ENCODE measurements around the gene LRRC8E.

Gene LRRC8E

DNA sequence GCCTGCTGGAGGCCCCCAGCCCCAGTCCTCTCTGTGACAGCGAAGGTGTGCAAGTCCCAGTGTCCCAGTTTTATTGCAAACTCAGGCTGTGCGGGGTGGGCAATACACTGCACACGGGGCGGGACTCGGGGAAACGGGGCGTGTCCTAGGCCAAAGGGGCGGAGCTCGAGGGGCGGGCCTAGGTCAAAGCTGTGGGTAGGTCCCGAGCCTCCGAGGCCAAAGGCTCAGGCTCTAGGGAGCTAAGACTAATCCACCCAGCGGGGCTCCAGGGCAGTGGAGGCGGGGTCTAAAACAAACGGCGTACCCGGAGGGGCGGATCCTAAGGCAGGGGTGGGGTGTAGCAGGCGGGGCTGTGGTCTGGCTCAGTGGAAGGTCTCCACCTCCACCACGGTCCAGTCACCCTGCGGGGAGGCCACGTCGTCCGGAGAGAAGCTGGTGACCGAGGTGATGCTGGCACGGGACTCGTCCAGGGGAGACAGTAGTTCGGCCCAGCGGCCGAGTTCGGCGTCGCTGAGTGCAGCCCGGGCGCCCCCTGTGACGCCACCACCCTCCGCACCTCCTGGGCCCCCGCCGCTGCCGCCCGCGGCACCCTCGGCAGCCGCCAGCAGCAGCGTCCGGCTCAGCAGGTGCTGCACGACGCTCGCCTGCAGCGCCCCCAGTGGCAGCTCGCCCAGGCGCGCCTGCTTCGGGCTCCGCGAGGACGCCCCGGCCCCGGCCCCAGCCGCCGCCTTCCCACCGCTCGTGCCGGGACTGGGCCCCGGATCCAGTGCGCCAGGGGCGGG is 19.4 kb upstream of the LRRC8E start:
- DNase-seq = peak; percentile 86 to 89

DNA sequence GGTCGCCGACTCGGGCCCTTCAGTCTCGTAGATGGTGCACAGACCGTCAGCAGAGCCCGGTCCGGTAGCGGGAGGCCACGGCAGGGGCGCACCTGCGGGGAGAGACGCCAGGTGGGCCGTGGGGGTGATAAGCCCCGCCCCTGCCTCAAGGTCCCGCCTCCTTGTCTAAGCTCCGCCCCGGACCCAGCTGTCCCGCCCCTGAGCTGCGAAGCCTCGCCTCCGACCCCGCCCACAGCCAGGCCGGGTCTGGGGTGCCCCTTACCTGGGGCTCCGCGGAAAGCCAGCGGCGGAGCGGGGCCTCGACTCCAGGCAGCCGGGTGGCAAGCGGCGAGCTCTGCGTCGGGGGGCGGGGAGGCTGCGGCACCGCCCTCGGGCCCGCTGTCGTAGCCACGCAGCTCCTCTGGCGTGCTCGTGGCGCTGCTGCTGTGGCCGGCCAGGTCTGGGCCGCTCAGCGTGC is 18.8 kb upstream of the LRRC8E start:
- peak; percentile 76 to 86 for DNase-seq

- peak; percentile 66 to 71 for DNase-seq
These were observed 18.3 kb upstream of the LRRC8E start for GRCh38 chr19:7869910-7870511.

- peak; percentile 63 to 64 for DNase-seq
These were observed 17.5 kb upstream of the LRRC8E start for GRCh38 chr19:7870571-7871436.

DNA sequence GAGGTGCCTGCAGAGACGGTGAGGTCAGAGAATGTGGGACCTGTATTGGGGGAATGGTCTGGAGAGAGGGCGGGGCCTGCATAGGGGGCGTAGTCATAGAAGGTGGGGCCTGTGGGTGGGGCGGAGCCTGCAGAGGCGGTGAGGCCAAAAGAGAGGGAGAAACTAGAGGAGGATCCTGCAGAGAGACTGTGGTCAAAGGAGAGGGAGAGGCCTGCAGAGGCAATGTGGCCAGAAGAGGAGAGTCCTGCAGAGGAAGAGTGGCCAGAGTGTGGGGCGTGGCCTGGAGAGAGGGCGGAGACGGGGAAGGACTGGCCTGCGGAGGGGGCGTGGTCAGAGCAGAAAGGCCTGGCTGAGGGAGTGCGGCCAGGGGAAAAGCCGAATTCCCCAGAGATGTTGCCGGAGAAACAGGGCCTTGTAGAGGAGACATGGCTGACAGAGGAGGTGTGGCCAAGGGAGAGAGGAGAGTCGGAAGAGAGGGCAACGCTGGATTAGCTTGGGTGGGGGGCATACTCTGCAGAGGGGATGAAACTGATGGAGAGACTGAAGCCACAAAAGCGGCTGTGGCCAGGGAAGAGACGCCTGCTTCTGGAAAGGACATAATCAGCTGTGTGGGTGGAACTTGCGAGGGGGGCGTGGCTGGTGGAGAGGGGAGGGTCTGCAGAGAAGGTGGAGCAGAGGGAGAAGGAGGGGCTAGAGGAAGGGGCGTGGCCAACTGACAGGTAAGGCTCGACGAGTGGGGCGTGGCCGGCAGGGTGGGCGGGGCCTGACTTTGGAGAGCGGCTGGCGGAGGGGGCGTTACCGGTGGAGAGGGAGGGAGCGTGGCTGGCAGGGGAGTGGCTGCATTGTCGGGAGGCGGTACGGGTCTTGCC is 16.6 kb upstream of the LRRC8E start:
- peak; percentile 89 to 90 for DNase-seq

DNA sequence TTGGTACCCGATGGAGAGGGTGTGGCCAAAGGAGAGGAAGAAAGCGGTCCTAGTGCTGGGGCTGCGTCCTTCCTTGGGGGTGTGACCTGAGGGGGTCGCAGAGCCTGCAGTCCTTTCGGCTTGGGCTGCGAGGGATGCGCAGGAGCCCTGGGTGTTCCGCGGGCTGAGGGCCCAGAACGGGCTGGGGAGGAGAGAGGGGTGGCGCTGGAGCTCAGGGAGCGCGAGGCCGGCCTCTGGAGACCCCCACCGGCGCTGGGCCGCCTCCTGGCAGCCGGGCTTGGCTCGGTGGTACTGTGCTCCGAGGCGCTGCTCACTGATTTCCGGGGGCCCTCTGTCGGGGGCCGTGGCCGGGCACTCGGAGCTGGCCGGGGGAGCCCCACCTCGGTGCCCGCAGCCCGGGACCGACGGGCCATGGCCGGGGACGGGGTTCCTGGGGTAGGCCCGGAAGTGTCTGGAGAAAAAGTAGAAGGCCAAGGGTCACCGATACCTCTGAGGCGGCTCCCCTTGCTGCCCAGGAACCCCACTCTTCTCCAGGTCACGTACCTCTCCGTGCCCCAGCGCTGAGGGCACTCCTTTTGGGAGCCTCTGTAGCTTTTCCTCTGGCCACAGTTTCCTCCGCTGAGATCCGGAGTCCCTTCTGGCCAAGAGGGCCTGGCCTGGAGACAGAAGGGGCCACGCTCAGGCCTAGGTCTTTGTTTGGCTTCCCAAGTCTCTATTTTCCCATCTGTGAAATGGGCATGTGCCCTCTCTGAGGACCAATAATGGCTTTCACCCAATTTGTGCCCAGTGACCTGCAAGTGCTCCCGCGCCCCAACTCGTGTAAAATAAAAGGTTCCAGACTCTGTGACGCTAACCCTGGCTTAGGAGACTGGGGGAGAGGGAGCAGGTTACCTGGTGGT is 15.8 kb upstream of the LRRC8E start:
- no peak for DNase-seq

- no peak for DNase-seq
These were observed 14.8 kb upstream of the LRRC8E start for GRCh38 chr19:7873304-7874075.

DNA sequence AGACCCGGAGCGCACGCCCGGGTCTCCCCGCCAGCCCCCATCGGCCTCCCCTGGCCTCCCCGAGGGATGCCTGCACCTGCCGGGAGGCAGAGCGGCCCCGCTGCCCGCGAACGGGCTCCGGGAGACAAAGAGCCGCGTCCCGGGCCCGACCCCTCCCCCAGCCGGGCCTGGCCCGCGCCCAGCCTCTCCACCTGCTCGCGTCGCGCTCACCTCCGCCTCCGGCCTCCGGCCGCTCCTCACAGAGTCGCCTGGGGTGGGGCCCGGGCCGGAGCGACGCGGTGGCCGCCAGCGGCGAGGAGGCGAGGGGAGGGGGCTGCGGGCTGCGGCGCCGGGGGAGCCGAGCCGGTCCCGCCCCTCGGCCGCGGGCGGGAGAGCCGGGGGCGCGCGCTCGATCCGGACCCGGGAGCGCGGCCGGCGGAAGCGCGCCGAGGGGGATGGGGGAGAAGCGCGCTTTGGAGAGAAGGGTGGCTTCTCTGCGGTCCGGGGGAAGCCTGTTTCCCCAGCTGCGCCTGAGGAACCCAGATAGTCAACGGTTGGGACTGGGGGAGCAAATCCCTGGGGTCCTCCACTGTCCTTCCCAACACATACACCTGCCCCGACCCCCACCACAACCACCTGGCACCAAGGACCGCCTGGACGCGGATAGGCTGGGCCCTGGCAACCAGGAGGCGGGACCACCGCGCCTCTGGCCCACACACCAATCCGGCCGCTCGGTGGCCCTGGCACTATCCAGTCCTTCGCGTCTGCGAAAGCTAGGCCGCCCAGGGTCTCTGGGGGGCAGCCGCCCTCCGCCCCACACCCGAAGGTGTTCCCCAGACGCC is 14.0 kb upstream of the LRRC8E start, which contains the start of gene PRR36:
PRR36 (minus strand) TSS at position 315 of the 821 bp plus-strand sequence. CDS start 701 bp downstream, outside the sequence.
- DNase-seq = no peak

DNA sequence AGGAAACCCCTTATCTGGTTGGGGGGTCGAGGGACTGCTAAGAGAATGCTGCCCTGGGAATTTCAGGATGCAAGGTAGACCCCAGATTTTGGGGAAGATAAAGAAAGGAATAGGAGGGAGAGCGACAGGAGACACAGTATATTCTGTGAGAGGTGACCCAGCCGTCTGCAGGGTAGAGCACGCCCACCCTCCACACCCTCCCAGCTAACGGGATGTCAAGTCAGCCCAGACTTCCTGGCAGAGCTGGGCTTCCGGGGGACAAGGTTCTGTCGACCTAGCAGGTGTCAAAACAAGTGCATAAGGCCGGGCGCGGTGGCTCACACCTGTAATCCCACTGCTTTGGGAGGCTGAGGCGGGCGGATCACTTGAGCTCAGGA is 13.4 kb upstream of the LRRC8E start:
- DNase-seq = no peak

GRCh38 chr19:7877249-7877836 is 11.0 kb upstream of the LRRC8E start:
- no peak for DNase-seq

DNA sequence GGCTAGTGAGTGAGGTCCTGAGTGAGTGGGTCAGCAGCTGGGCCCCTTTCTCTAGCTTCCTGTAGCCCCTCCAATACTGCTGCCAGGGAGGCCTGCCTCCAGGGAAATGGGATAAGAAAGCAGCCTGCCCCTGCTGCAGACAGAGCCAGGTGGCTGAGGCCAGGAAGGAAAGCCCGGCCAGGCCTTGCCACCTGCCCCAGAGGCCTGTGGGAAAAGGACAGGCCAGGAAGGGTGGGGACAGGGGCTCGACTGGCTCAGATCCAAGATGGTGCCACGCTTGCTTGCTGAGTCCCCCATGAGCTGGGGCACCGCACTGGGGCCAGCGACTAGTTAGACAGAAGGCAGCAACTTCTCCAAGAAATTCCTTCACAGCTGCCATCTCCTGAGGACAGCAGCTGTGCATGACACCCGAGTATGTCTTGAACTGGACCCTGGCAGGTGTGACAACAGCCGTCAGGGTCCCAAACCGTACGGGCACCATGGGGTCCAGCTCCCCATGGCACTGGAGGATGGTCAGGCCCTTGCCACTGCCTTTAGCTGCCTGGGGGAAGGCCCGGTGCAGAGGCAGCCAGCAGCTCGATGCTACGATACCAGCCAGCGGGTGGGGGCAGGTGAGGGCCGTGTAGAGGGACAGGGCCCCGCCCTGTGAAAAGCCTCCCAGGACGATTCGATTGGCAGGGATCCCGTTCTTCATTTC is 9.1 kb upstream of the LRRC8E start:
- no peak for DNase-seq

GRCh38 chr19:7879836-7880235 is 8.5 kb upstream of the LRRC8E start:
- DNase-seq = no peak

- no peak for DNase-seq
These were observed 6.4 kb upstream of the LRRC8E start for GRCh38 chr19:7881910-7882309.

- no peak for DNase-seq
These were observed 5.2 kb upstream of the LRRC8E start for GRCh38 chr19:7883105-7883504.

DNA sequence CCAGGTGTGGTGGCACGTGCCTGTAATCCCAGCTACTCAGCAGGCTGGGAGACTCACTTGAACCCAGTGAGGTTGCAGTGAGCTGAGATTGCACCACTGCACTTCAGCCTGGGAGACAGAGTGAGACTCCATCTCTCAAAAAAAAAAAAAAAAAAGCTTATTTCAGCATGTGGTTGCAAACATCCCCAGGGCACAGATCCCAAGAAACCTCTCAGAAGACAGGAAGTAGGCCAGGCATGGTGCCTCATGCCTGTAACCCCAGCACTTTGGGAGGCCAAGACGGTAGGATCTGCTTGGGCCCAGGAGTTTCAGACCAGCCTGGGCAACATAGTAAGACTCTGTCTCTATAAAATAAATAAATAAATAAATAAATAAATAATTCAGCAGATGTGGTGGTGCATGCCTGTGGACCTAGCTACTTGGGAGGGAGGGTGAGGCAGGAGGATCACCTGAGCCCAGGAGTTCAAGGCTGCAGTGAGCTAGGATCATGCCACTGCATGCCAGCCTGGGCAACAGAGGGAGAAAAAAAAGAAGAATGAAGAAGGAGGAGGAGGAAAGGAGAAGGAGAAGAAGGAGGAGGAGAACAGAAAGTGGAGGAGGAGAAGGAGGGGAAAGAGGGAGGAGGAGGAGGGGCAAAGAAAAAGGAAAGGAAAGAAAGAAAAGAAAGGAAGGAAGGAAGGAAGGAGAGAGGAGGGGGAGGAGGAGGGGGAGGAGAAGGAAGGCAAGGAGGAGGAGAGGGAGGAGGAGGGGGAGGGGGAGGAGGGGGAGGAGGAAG is 4.3 kb upstream of the LRRC8E start:
- no peak for DNase-seq

- DNase-seq = no peak
These were observed 2.5 kb upstream of the LRRC8E start for GRCh38 chr19:7885818-7886217.

- DNase-seq = no peak
These were observed 734 bp upstream of the LRRC8E start for GRCh38 chr19:7887408-7888144.

Data from CD4-positive, alpha-beta T cell treated with Interferon alpha-2 for 1 hour (primary cell).